Measurements from ENCODE around the gene RPL38.
A peak's percentile ranks its signal among the peaks of the same experiment; 100 is the strongest.

Gene RPL38

DNA sequence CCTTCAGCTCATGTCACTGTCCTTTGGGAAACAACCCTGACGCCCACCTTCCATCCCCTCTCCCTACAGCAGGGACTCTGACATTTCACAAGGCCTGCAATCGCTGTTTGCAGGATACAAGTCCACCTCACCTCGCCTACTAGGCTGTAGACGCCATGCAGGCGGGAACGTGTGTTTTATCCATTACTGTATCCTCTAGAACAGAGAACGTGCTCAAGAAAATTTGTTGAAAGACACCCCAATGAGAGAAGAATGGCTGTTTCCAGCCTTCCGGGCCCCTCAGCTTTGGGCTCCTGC is 8.4 kb downstream of the RPL38 start:
- Histone ChIP-seq H3K36me3 (ENCODE audit: insufficient read depth, low read length) (peaks cover 38% of the 10 kb centered on the region), H3K9me3 (ENCODE audit: insufficient read depth, low read depth, low read length) (no peaks in the 10 kb centered on the region), H3K4me1 (ENCODE audit: insufficient read depth, low read length) (peaks cover 24% of the 10 kb centered on the region), H3K27ac (ENCODE audit: low read depth, low read length) (no peak overlapping the region), H3K27me3 (ENCODE audit: insufficient read depth, low read length) (peaks cover 36% of the 10 kb centered on the region), H3K4me3 (ENCODE audit: low read length) (peak overlapping the region; percentile 49), H3K9ac (ENCODE audit: low read depth, low read length) (0 out of 2 replicates have a peak overlapping the region, but pooled peaks have one; percentile 64)
- 54% methylated on average over 8 of the region's 8 CpGs for WGBS

GRCh38 chr17:74212209-74212912 is 8.9 kb downstream of the RPL38 start:
- H3K9ac ChIP-seq (ENCODE audit: low read depth, low read length): peak overlapping the region; percentile 64; the same call in 1 of the 2 replicates
- H3K27me3 ChIP-seq (ENCODE audit: insufficient read depth, low read length): peaks cover 36% of the 10 kb centered on the region
- 11% methylated on average over 48 of the region's 48 CpGs for WGBS
- peaks cover 24% of the 10 kb centered on the region for H3K4me1 ChIP-seq (ENCODE audit: insufficient read depth, low read length)
- H3K36me3 ChIP-seq (ENCODE audit: insufficient read depth, low read length): peaks cover 33% of the 10 kb centered on the region
- H3K9me3 ChIP-seq (ENCODE audit: insufficient read depth, low read depth, low read length): no peaks in the 10 kb centered on the region
- H3K4me3 ChIP-seq (ENCODE audit: low read length): peak overlapping the region; percentile 49
- no peak overlapping the region for H3K27ac ChIP-seq (ENCODE audit: low read depth, low read length)

DNA sequence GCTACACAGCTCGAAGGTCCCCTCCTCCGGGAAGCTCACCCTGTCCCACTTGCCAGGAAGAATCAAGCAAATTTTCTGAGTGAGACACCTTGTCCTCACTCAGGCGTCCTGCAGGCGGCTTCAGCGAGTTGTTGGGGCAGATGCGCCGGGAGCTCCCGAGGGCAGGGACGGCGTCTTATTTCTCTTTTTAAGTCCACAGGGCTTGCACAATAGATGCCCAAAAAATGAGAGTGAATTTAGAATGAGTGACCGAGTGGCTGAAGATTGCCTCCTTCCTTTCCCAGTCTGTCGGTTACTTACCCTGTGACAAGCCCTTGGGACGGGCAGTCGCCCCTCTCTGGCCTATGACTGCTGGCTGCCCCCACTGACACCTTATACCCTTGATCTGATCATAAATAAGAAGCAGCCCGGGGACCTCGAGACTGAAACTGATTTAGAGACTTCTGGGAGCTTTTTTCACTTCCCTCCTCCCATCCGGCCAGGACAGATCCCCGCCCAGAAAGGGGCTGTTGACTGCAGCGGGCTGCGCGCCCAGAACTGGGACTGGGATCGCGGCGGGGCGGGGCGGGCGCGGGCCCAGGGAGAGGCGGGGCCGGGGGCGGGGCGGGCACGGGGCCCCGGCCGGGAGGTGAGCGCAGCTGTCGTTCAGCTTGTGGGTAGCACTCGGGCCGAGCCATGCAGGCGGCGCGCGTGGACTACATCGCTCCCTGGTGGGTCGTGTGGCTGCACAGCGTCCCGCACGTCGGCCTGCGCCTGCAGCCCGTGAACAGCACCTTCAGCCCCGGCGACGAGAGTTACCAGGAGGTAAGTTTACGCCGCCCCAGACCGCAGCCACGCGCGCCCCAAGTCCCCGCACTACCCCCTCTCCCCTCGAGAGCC is 9.7 kb downstream of the RPL38 start, which contains the start of gene TTYH2:
TTYH2 (plus strand) TSS at position 659 of the 879 bp plus-strand sequence; CDS start at position 676, 17 bp downstream.
- H3K4me1 ChIP-seq (ENCODE audit: insufficient read depth, low read length): peaks cover 24% of the 10 kb centered on the region
- H3K4me3 ChIP-seq (ENCODE audit: low read length): peak within 1 kb of the TSS; percentile 49
- WGBS: 1% methylated on average over 62 of the region's 62 CpGs
- no peak within 1 kb of the TSS for H3K27ac ChIP-seq (ENCODE audit: low read depth, low read length)
- H3K27me3 ChIP-seq (ENCODE audit: insufficient read depth, low read length): peaks cover 36% of the 10 kb centered on the region
- H3K9ac ChIP-seq (ENCODE audit: low read depth, low read length): peak within 1 kb of the TSS; percentile 64; the same call in 1 of the 2 replicates
- peaks cover 25% of the 10 kb centered on the region for H3K36me3 ChIP-seq (ENCODE audit: insufficient read depth, low read length)
- no peaks in the 10 kb centered on the region for H3K9me3 ChIP-seq (ENCODE audit: insufficient read depth, low read depth, low read length)

DNA sequence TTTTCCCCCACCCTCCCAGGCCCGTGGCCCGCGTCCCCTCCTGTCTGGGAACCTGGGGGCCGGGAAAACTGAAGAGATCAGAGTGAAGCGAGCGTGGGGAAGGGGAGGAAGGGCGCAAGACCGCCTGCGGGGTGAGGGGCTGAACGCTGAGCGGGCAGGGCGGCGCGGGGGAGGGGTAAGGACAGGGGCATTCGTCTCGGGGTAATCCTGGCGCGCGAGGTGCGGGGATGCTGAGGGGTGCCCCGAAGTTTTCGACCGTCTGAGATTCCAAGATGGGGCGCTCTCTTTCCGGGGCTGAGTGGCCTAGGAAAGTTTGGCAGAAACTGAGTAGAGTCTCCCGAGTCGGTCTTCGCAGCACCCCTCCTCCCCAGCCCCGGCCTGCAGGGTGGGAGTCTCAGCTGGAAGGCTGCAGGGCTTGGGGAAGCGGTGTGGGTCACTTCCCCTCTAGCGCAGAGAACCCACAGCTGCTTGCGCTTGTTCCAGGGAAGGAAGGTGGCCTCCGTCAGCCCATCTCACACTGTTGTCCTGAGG is 10.4 kb downstream of the RPL38 start:
- peaks cover 18% of the 10 kb centered on the region for H3K36me3 ChIP-seq (ENCODE audit: insufficient read depth, low read length)
- H3K9me3 ChIP-seq (ENCODE audit: insufficient read depth, low read depth, low read length): no peaks in the 10 kb centered on the region
- peak overlapping the region; percentile 49 for H3K4me3 ChIP-seq (ENCODE audit: low read length)
- H3K9ac ChIP-seq (ENCODE audit: low read depth, low read length): no peak overlapping the region; the same call in 1 of the 2 replicates
- peaks cover 36% of the 10 kb centered on the region for H3K27me3 ChIP-seq (ENCODE audit: insufficient read depth, low read length)
- peaks cover 24% of the 10 kb centered on the region for H3K4me1 ChIP-seq (ENCODE audit: insufficient read depth, low read length)
- no peak overlapping the region for H3K27ac ChIP-seq (ENCODE audit: low read depth, low read length)
- WGBS: 9% methylated on average over 33 of the region's 33 CpGs

- peaks cover 10% of the 10 kb centered on the region for H3K36me3 ChIP-seq (ENCODE audit: insufficient read depth, low read length)
- H3K9ac ChIP-seq (ENCODE audit: low read depth, low read length): no peak overlapping the region
- H3K9me3 ChIP-seq (ENCODE audit: insufficient read depth, low read depth, low read length): no peaks in the 10 kb centered on the region
- peaks cover 24% of the 10 kb centered on the region for H3K4me1 ChIP-seq (ENCODE audit: insufficient read depth, low read length)
- H3K27ac ChIP-seq (ENCODE audit: low read depth, low read length): no peak overlapping the region
- peaks cover 36% of the 10 kb centered on the region for H3K27me3 ChIP-seq (ENCODE audit: insufficient read depth, low read length)
- WGBS: 81% methylated on average over 14 of the region's 16 CpGs
- peak overlapping the region; percentile 49; the same call in 1 of the 2 replicates for H3K4me3 ChIP-seq (ENCODE audit: low read length)
These were observed 11.2 kb downstream of the RPL38 start for GRCh38 chr17:74214484-74215341.

GRCh38 chr17:74215342-74215727 is 11.9 kb downstream of the RPL38 start:
- Histone ChIP-seq H3K27ac (ENCODE audit: low read depth, low read length) (no peak overlapping the region), H3K4me3 (ENCODE audit: low read length) (no peak overlapping the region), H3K9ac (ENCODE audit: low read depth, low read length) (no peak overlapping the region), H3K27me3 (ENCODE audit: insufficient read depth, low read length) (peaks cover 36% of the 10 kb centered on the region), H3K4me1 (ENCODE audit: insufficient read depth, low read length) (peaks cover 22% of the 10 kb centered on the region), H3K36me3 (ENCODE audit: insufficient read depth, low read length) (peaks cover 3% of the 10 kb centered on the region), H3K9me3 (ENCODE audit: insufficient read depth, low read depth, low read length) (no peaks in the 10 kb centered on the region)
- 86% methylated on average over 6 of the region's 6 CpGs for WGBS

GRCh38 chr17:74216505-74216904 is 13.0 kb downstream of the RPL38 start:
- Histone ChIP-seq H3K27ac (ENCODE audit: low read depth, low read length) (no peak overlapping the region), H3K27me3 (ENCODE audit: insufficient read depth, low read length) (peaks cover 36% of the 10 kb centered on the region), H3K9ac (ENCODE audit: low read depth, low read length) (no peak overlapping the region), H3K9me3 (ENCODE audit: insufficient read depth, low read depth, low read length) (no peaks in the 10 kb centered on the region), H3K36me3 (ENCODE audit: insufficient read depth, low read length) (no peaks in the 10 kb centered on the region), H3K4me1 (ENCODE audit: insufficient read depth, low read length) (peaks cover 11% of the 10 kb centered on the region), H3K4me3 (ENCODE audit: low read length) (no peak overlapping the region)
- WGBS: 88% methylated on average over 5 of the region's 5 CpGs

DNA sequence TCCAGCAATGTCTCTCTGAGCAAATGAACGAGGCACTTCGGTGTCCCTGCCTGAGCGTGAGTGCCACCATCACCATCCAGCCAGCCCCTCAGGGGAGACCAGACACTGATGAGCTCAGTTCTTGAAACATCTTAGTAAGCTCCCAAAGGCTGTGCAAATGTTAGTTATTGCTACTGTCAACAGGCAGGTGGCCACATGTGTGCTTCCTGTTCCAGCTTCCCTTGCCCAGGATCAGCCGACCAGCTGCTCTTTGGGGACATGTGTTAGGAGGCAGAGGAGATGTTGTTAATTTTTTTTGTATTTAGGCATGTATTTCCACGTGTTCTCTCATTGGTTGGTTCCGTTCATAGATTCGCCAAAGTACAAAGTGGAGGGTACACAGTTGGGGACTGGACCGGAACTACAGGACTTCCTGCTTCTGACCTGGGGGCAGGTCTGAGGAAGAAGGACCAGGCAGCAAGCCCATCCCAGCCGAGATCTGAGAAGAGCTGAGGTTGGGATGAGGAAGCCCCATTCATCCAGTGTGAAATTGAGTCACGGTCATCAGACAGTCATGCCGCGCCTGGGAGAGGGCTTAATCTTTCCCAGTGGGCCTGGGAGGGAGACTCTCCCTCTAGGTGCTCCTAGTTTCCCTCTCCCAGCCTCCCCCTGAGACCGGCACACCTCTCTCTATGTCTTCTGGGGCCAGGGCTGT is 13.7 kb downstream of the RPL38 start:
- Histone ChIP-seq H3K9me3 (ENCODE audit: insufficient read depth, low read depth, low read length) (no peaks in the 10 kb centered on the region), H3K27me3 (ENCODE audit: insufficient read depth, low read length) (peaks cover 31% of the 10 kb centered on the region), H3K9ac (ENCODE audit: low read depth, low read length) (no peak overlapping the region), H3K27ac (ENCODE audit: low read depth, low read length) (no peak overlapping the region), H3K4me1 (ENCODE audit: insufficient read depth, low read length) (0 out of 2 replicates have a peak, but pooled peaks cover 6% of the 10 kb centered on the region), H3K4me3 (ENCODE audit: low read length) (no peak overlapping the region), H3K36me3 (ENCODE audit: insufficient read depth, low read length) (no peaks in the 10 kb centered on the region)
- WGBS: 90% methylated on average over 13 of the region's 13 CpGs

- Histone ChIP-seq H3K9ac (ENCODE audit: low read depth, low read length) (no peak overlapping the region), H3K9me3 (ENCODE audit: insufficient read depth, low read depth, low read length) (no peaks in the 10 kb centered on the region), H3K4me1 (ENCODE audit: insufficient read depth, low read length) (0 out of 2 replicates have a peak, but pooled peaks cover 6% of the 10 kb centered on the region), H3K27me3 (ENCODE audit: insufficient read depth, low read length) (peaks cover 24% of the 10 kb centered on the region), H3K27ac (ENCODE audit: low read depth, low read length) (no peak overlapping the region), H3K4me3 (ENCODE audit: low read length) (no peak overlapping the region), H3K36me3 (ENCODE audit: insufficient read depth, low read length) (no peaks in the 10 kb centered on the region)
- WGBS: 90% methylated on average over 2 of the region's 2 CpGs
These were observed 14.4 kb downstream of the RPL38 start for GRCh38 chr17:74217888-74218287.

DNA sequence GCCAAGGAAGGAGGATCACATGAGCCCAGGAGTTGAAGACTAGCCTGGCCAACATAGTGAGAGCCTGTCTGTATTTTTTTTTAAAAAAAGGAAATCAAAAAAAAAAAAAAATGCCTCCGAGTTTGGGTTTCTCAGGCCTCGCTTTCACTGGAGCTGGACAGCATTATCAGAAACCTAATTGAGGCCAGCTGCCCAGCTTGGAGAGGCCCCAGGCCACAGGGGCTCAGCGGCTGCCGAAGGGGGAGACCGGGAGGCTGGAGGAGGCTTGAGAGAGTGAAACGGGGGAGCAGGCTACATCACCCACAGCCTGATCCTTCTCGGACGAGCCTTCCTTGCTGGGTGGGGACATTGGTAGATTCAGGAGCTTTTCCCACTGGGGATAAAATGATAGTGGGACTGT is 15.0 kb downstream of the RPL38 start:
- no peaks in the 10 kb centered on the region for H3K36me3 ChIP-seq (ENCODE audit: insufficient read depth, low read length)
- 93% methylated on average over 8 of the region's 8 CpGs for WGBS
- H3K9ac ChIP-seq (ENCODE audit: low read depth, low read length): no peak overlapping the region
- no peak overlapping the region for H3K4me3 ChIP-seq (ENCODE audit: low read length)
- no peaks in the 10 kb centered on the region for H3K9me3 ChIP-seq (ENCODE audit: insufficient read depth, low read depth, low read length)
- 0 out of 2 replicates have a peak, but pooled peaks cover 6% of the 10 kb centered on the region for H3K4me1 ChIP-seq (ENCODE audit: insufficient read depth, low read length)
- H3K27ac ChIP-seq (ENCODE audit: low read depth, low read length): no peak overlapping the region
- peaks cover 20% of the 10 kb centered on the region for H3K27me3 ChIP-seq (ENCODE audit: insufficient read depth, low read length)

Data from HUES64 (cell line).